HCT116 (cell line): Measurements from ENCODE around the gene OSER1.

ENCODE experiments used
- EGR1 ChIP-seq: IDR thresholded peaks from 2 replicates; pipeline ENCODE4 v1.6.1; 2012; ENCODE audit warnings: low read depth
- EZH2 ChIP-seq: fragments of 200-600 bp; sonication (generic); IDR thresholded peaks from 2 replicates; pipeline ENCODE4 v1.6.1; 2017; ENCODE audit warnings: antibody characterized with exemption, mixed run types
- POLR2A ChIP-seq: IDR thresholded peaks from 2 replicates; pipeline ENCODE4 v1.7.0; 2011; ENCODE audit warnings: borderline replicate concordance; ENCODE audit not compliant: insufficient read depth, insufficient read length; ENCODE audit errors: extremely low read depth
- RAD21 ChIP-seq: IDR thresholded peaks from 2 replicates; pipeline ENCODE4 v1.6.1; 2012; ENCODE audit warnings: low read depth, mild to moderate bottlenecking
- YY1 ChIP-seq: IDR thresholded peaks from 2 replicates; pipeline ENCODE4 v1.6.1; 2011; ENCODE audit warnings: low read length, low read depth, moderate library complexity, mild to moderate bottlenecking; ENCODE audit not compliant: insufficient replicate concordance; ENCODE audit errors: extremely low read depth
- TF ChIP-seq, protein P1 (sequence below), 3 experiments: fragments of 200-600 bp in 1 of 3; sonication (generic) in 1 of 3; IDR thresholded peaks in 2 of 3; conservative IDR thresholded peaks in 1 of 3; 2 replicates each; pipeline ENCODE4 v1.5.1; 2012 to 2017; ENCODE audit warnings: low read depth in 2 of 3, low read length in 2 of 3, antibody characterized with exemption in 1 of 3, borderline replicate concordance in 1 of 3, control low read depth in 1 of 3, mild to moderate bottlenecking in 1 of 3, mixed read lengths in 1 of 3, mixed run types in 1 of 3, moderate library complexity in 1 of 3; ENCODE audit not compliant: insufficient read depth in 1 of 3
- TF ChIP-seq, protein P2 (sequence below): IDR thresholded peaks from 2 replicates; pipeline ENCODE4 v1.6.1; 2012
- TF ChIP-seq, protein P3 (sequence below): IDR thresholded peaks from 2 replicates; pipeline ENCODE4 v1.6.1; 2012; ENCODE audit warnings: low read depth

DNA sequence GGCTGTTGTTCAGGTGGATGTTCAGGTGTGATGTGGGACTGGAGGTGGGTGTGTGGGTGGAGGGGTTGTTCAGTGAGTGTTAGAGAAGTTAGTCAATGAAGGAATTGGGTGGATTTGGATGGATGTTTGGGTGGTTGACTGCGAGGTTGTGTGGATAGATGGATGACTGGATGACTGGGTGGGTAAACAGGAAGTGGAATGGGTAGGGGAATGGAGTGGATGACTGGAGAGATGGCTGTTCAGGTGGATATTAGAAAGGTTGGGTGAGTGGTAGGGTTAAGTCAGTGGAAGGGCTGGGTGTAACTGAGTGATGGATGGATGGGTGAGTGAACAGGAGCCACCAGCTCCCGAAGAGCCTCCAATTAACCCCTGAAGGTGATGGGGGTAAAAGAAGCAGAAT lies 51.4 kb downstream of the OSER1 start:
- TF ChIP-seq, protein P1, sequence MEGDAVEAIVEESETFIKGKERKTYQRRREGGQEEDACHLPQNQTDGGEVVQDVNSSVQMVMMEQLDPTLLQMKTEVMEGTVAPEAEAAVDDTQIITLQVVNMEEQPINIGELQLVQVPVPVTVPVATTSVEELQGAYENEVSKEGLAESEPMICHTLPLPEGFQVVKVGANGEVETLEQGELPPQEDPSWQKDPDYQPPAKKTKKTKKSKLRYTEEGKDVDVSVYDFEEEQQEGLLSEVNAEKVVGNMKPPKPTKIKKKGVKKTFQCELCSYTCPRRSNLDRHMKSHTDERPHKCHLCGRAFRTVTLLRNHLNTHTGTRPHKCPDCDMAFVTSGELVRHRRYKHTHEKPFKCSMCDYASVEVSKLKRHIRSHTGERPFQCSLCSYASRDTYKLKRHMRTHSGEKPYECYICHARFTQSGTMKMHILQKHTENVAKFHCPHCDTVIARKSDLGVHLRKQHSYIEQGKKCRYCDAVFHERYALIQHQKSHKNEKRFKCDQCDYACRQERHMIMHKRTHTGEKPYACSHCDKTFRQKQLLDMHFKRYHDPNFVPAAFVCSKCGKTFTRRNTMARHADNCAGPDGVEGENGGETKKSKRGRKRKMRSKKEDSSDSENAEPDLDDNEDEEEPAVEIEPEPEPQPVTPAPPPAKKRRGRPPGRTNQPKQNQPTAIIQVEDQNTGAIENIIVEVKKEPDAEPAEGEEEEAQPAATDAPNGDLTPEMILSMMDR (IDR thresholded peaks at IDR 0.05 in 2 of 3, conservative IDR thresholded peaks at IDR 0.05 in 1 of 3; ENCODE audit: borderline replicate concordance in 1 of 3, insufficient read depth in 1 of 3, low read depth in 2 of 3, low read length in 2 of 3): no peak
- no peak for TF ChIP-seq RAD21
- TF ChIP-seq, protein P2, sequence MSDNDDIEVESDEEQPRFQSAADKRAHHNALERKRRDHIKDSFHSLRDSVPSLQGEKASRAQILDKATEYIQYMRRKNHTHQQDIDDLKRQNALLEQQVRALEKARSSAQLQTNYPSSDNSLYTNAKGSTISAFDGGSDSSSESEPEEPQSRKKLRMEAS: no peak
- no peak for TF ChIP-seq EZH2
- TF ChIP-seq, protein P3, sequence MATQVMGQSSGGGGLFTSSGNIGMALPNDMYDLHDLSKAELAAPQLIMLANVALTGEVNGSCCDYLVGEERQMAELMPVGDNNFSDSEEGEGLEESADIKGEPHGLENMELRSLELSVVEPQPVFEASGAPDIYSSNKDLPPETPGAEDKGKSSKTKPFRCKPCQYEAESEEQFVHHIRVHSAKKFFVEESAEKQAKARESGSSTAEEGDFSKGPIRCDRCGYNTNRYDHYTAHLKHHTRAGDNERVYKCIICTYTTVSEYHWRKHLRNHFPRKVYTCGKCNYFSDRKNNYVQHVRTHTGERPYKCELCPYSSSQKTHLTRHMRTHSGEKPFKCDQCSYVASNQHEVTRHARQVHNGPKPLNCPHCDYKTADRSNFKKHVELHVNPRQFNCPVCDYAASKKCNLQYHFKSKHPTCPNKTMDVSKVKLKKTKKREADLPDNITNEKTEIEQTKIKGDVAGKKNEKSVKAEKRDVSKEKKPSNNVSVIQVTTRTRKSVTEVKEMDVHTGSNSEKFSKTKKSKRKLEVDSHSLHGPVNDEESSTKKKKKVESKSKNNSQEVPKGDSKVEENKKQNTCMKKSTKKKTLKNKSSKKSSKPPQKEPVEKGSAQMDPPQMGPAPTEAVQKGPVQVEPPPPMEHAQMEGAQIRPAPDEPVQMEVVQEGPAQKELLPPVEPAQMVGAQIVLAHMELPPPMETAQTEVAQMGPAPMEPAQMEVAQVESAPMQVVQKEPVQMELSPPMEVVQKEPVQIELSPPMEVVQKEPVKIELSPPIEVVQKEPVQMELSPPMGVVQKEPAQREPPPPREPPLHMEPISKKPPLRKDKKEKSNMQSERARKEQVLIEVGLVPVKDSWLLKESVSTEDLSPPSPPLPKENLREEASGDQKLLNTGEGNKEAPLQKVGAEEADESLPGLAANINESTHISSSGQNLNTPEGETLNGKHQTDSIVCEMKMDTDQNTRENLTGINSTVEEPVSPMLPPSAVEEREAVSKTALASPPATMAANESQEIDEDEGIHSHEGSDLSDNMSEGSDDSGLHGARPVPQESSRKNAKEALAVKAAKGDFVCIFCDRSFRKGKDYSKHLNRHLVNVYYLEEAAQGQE: no peak
- no peak for TF ChIP-seq YY1
- TF ChIP-seq EGR1: no peak
- no peak for TF ChIP-seq POLR2A
